ENCODE data around the gene PCDHB2.
"Not testable (repeated sequence)": the region's sequence is repeated elsewhere in the genome, so short reads cannot be mapped to it uniquely, and the experiment has no call there.

The PCDHB2 gene

DNA sequence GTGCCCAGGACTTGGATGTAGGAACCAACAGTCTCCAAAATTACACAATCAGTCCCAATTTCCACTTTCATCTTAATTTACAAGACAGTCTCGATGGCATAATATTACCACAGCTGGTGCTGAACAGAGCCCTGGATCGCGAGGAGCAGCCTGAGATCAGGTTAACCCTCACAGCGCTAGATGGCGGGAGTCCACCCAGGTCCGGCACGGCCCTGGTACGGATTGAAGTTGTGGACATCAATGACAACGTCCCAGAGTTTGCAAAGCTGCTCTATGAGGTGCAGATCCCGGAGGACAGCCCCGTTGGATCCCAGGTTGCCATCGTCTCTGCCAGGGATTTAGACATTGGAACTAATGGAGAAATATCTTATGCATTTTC, 837 bp downstream of the PCDHB2 start:
- H3K4me3 ChIP-seq (replicated peaks in 1 of 2; ENCODE audit: low read depth in 2 of 2, low read length in 2 of 2), result no peak overlapping the region
- no peak for DNase-seq (ENCODE audit: low read depth in 2 of 2)
- TF ChIP-seq CTCF (IDR thresholded peaks at IDR 0.05; ENCODE audit: low read depth, low read length), result no peak

DNA sequence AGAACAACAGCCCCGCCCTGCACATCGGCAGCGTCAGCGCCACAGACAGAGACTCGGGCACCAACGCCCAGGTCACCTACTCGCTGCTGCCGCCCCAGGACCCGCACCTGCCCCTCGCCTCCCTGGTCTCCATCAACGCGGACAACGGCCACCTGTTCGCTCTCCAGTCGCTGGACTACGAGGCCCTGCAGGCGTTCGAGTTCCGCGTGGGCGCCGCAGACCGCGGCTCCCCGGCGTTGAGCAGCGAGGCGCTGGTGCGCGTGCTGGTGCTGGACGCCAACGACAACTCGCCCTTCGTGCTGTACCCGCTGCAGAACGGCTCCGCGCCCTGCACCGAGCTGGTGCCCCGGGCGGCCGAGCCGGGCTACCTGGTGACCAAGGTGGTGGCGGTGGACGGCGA, 1.8 kb downstream of the PCDHB2 start:
- not testable (repeated sequence) for DNase-seq (ENCODE audit: low read depth in 2 of 2)

GRCh38 chr5:141096586-141096985, 2.2 kb downstream of the PCDHB2 start:
- DNase-seq (ENCODE audit: low read depth in 2 of 2); H3K4me3 ChIP-seq (replicated peaks in 1 of 2; ENCODE audit: low read depth in 2 of 2, low read length in 2 of 2): not testable (repeated sequence)

More for the DNA sequence above, 1.8 kb downstream of the PCDHB2 start:
- not testable (repeated sequence) for H3K4me3 ChIP-seq (replicated peaks in 1 of 2; ENCODE audit: low read depth in 2 of 2, low read length in 2 of 2)

DNA sequence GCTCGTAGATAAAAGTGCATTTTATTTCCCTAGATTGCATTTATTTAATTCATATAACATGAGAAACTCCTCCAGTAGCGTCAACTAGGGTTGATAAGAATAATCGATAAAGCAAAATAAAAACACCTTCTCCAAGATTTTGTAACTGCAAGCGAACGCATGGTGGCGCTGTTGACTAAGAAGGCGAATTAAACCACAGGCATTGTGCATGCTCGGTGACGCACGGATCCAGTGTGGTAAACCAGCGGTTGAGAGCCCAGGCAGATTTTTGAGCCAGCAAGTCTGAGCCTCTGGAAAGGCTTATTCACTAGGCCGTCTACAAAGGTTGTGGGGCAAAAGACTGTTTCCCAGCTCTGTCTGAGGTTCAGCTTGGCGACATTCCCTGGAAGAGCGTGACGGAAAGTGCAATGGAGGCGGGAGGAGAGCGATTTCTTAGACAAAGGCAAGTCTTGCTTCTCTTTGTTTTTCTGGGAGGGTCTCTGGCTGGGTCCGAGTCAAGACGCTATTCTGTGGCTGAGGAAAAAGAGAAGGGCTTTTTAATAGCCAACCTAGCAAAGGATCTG, 5.9 kb downstream of the PCDHB2 start, which contains the start of gene PCDHB3:
PCDHB3 (plus strand) TSS at position 231 of the 563 bp plus-strand sequence; CDS start at position 408, 177 bp downstream.
- no peak within 1 kb of the TSS for H3K4me3 ChIP-seq (replicated peaks in 1 of 2; ENCODE audit: low read depth in 2 of 2, low read length in 2 of 2)
- peak in 1 of 2 donors; percentile 41 for DNase-seq (ENCODE audit: low read depth in 2 of 2)
- TF ChIP-seq CTCF (IDR thresholded peaks at IDR 0.05; ENCODE audit: low read depth, low read length), result no peak

DNA sequence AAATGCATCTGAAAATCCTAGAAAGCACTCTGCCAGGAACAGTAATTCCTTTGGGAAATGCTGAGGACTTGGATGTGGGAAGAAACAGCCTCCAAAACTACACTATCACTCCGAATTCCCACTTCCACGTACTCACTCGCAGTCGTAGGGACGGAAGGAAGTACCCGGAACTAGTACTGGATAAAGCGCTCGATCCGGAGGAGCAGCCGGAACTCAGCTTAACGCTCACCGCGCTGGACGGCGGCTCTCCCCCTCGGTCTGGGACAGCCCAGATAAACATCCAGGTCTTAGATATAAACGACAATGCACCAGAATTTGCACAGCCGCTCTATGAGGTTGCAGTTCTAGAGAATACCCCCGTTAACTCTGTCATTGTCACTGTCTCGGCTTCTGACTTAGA, 6.6 kb downstream of the PCDHB2 start:
- no peak for DNase-seq (ENCODE audit: low read depth in 2 of 2)
- TF ChIP-seq CTCF (IDR thresholded peaks at IDR 0.05; ENCODE audit: low read depth, low read length), result no peak
- no peak overlapping the region for H3K4me3 ChIP-seq (replicated peaks in 1 of 2; ENCODE audit: low read depth in 2 of 2, low read length in 2 of 2)

DNA sequence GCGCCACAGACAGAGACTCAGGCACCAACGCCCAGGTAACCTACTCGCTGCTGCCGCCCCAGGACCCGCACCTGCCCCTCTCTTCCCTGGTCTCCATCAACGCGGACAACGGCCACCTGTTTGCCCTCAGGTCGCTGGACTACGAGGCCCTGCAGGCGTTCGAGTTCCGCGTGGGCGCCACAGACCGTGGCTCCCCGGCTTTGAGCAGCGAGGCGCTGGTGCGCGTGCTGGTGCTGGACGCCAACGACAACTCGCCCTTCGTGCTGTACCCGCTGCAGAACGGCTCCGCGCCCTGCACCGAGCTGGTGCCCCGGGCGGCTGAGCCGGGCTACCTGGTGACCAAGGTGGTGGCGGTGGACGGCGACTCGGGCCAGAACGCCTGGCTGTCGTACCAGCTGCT, 7.7 kb downstream of the PCDHB2 start:
- H3K4me3 ChIP-seq (replicated peaks in 1 of 2; ENCODE audit: low read depth in 2 of 2, low read length in 2 of 2), result not testable (repeated sequence)

GRCh38 chr5:141102471-141102870, 8.1 kb downstream of the PCDHB2 start:
- DNase-seq (ENCODE audit: low read depth in 2 of 2); H3K4me3 ChIP-seq (replicated peaks in 1 of 2; ENCODE audit: low read depth in 2 of 2, low read length in 2 of 2): not testable (repeated sequence)

More for the DNA sequence above, 7.7 kb downstream of the PCDHB2 start:
- DNase-seq (ENCODE audit: low read depth in 2 of 2), result not testable (repeated sequence)

DNA sequence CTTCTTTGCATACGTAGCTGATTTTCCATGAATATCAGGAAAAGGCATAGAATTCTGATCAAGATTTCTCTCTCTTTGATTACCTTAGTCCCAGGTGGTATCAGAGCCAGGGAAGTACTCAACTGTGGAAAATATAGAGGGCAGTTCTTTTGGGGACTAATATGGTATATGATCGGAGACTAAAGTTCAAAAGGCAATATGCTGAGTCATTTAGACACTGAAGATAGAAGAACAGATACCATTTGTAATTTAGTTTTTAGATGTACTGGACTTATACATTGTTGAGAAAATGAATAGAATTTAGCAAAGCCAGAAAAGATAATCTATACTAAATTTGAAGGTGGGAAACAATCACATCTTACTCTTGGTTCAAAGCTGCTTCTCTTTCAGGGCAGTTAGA, 10.9 kb downstream of the PCDHB2 start:
- no peak overlapping the region for H3K4me3 ChIP-seq (replicated peaks in 1 of 2; ENCODE audit: low read depth in 2 of 2, low read length in 2 of 2)

More for the DNA sequence above, 10.9 kb downstream of the PCDHB2 start:
- no peak for TF ChIP-seq CTCF (IDR thresholded peaks at IDR 0.05; ENCODE audit: low read depth, low read length)
- DNase-seq (ENCODE audit: low read depth in 2 of 2), result no peak
